Calu3 (cell line): ENCODE measurements around the gene DHRS7C. TPM values are rescaled to one million over a fixed set of nuclear protein-coding genes. Genes with fewer than 3 reads are reported as not detected.

Experiments
- BruUV-seq: library from RNA; stranded (reverse); fragments of 400-500 nt; replicated peaks from 2 replicates; lab custom pipeline; 2021; lab: Mats Ljungman, UMichigan
- CTCF ChIA-PET: fragments of 300-600 bp; sonication (Branson Sonifier 250); formaldehyde crosslinking; loops from one replicate; lab custom pipeline; 2022; ENCODE audit warnings: antibody characterized with exemption; lab: Charles Lee
- DNase-seq: peaks from one replicate; pipeline ENCODE4 v3.0.0; 2022
- H3K27ac Mint-ChIP-seq: one replicate; pipeline ENCODE4 v1.8.0; 2022; ENCODE audit warnings: mixed read lengths; ENCODE audit not compliant: unreplicated experiment
- H3K27me3 Mint-ChIP-seq: one replicate; pipeline ENCODE4 v1.8.0; 2022; ENCODE audit warnings: mixed read lengths; ENCODE audit not compliant: unreplicated experiment
- H3K36me3 Mint-ChIP-seq: one replicate; pipeline ENCODE4 v1.8.0; 2022; ENCODE audit warnings: mild to moderate bottlenecking, moderate library complexity, mixed read lengths; ENCODE audit not compliant: insufficient read depth, unreplicated experiment
- H3K4me1 Mint-ChIP-seq: one replicate; pipeline ENCODE4 v1.8.0; 2022; ENCODE audit warnings: mild to moderate bottlenecking, low read depth, mixed read lengths; ENCODE audit not compliant: unreplicated experiment
- H3K4me3 Mint-ChIP-seq: one replicate; pipeline ENCODE4 v1.8.0; 2022; ENCODE audit warnings: mild to moderate bottlenecking, low read depth, moderate library complexity, mixed read lengths; ENCODE audit not compliant: unreplicated experiment
- H3K9me3 Mint-ChIP-seq: one replicate; pipeline ENCODE4 v1.8.0; 2022; ENCODE audit warnings: low read depth, mixed read lengths; ENCODE audit not compliant: unreplicated experiment
- CTCF ChIP-seq: fragments of 200-600 bp; IDR thresholded peaks from one replicate; pipeline ENCODE4 v1.8.0; 2022; ENCODE audit warnings: antibody characterized with exemption; ENCODE audit not compliant: unreplicated experiment
- intact Hi-C: fragments of 100-400 bp; cut with micrococcal nuclease; formaldehyde crosslinking; loops from one replicate; pipeline ENCODE4 v1.10.0; 2022; ENCODE audit not compliant: unreplicated experiment
- total RNA-seq: library from RNA; stranded (reverse); gene quantifications from 2 replicates; pipeline ENCODE4 v1.2.3, GENCODE V29; 2022

Gene DHRS7C
- total RNA-seq, 1 experiment from 2014 or later = not detected

DNA sequence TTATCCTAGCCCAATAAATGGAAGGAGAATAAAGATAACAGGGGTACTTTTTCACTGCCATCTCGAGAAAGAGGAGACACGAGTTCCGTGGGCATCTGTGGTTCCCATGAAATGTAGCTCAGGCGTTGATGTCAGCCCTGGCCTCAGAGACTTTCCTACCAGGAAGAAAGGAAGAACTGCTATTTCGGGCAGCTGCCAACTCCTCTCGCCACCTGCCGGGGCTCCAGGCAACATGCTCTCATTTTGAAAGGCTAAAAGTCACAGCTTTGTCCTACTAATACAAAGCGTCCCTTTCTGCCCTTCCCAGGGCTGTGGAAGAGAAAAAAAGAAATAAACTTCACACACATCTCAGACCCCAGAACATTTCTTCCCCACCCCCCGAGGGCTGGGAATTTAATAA is 65.8 kb downstream of the DHRS7C start:
- Mint-ChIP-seq H3K4me3 (no peak overlapping the region), H3K9me3 (no peaks in the 10 kb centered on the region), H3K4me1 (no peaks in the 10 kb centered on the region), H3K27ac (no peak overlapping the region), H3K36me3 (no peaks in the 10 kb centered on the region), H3K27me3 (no peaks in the 10 kb centered on the region)
- DNase-seq = no peak
- no peak for TF ChIP-seq CTCF
- CTCF ChIA-PET = no interaction called here
- BruUV-seq = no TSS peak
- intact Hi-C loops = loop anchor here (5.0 kb wide), 1 partner anchor 42 kb away; no protein-coding TSS in a partner anchor

Other genes with a start within 250 kb of the DHRS7C start
- 31.6 and 32.4 TPM in 2 replicates for gene STX8, start 215.8 kb downstream of the DHRS7C start, total RNA-seq
- gene CFAP52, start 214.9 kb downstream of the DHRS7C start, total RNA-seq = not detected in 2 replicates
- 6.7 and 8.5 TPM in 2 replicates for gene USP43, start 146.1 kb downstream of the DHRS7C start, total RNA-seq
- gene GSG1L2, start 30.5 kb upstream of the DHRS7C start, total RNA-seq = not detected in 2 replicates
- gene GLP2R, start 34.3 kb upstream of the DHRS7C start, total RNA-seq = 0.20 and 0.59 TPM in 2 replicates
- not detected in 2 replicates for gene RCVRN, start 113.7 kb upstream of the DHRS7C start, total RNA-seq